ENCODE results near the gene RFK.

DNA sequence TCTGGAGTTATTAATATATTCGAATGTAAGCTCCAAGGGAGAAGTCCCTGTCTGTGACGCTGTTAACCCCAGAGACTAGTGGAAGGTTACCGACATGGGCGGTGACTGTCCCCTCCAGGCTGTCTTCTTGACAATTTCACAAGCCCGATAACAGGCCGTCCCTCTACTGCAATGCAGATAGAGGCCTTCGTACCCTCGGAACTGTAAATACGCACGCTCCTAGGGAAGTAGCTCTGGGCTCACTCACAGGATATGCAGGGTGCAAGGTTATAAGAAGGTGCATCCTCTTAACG, 680 bp upstream of the RFK start:
- TF ChIP-seq CTCF (optimal IDR thresholded peaks at IDR 0.05 in 1 of 3, IDR thresholded peaks at IDR 0.05 in 1 of 3, conservative IDR thresholded peaks at IDR 0.05 in 1 of 3; ENCODE audit: extremely low read depth in 1 of 3, insufficient read depth in 2 of 3, low read length in 3 of 3) (no peak), EZH2 (IDR thresholded peaks at IDR 0.05; ENCODE audit: low read length) (no peak)
